ENCODE data around the gene AKAP5. TPM values are rescaled to one million over a fixed set of nuclear protein-coding genes. Genes with fewer than 3 reads are reported as not detected.
A peak's percentile ranks its signal among the peaks of the same experiment; 100 is the strongest.

Gene AKAP5
- total and polyA plus RNA-seq, 2 of the 13 experiments (the other 11 are each of a cell fraction or from before 2014, with no cell fraction given), result 0.18 to 1.5 TPM

DNA sequence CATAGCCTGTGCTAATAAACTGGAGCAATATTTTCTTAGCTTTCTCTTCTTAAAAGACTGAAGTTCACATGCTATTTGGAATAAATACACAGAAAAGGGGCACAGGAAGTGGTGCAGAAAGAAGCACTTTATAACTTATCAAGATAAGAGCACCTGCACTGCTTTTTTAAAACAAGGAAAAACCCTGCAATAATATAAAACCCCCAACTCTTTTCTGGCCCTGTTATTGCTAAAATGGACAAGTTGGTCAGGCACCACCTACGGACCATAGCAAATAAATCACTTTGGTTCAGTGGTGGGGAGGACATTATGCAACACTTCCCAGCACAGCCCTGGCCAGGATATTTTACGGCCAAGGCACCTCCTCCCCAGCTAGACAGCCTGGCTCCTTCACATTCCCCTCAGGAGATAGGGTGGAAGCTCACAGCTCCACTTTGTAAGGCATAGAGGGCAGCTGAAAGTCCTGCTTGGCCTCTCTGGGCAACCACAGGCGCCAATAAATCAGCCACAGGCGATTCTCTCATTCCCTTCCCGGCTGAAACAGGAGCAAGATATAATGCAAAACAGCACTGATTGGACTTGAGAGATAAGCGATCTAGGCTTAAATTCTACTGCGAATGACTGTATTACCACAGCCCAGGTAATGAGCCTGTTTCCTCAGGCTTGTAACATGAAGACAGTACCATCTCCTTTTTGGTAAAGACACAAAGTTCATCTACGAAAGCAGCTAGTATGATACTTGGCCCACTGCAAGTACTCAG lies 36.3 kb downstream of the AKAP5 start (continued):
- TF ChIP-seq KDM4B (CRISPR knock-in tag; IDR thresholded peaks at IDR 0.05) (no peak), CEBPG (CRISPR knock-in tag; IDR thresholded peaks at IDR 0.05) (peak; percentile 94), MBD4 (IDR thresholded peaks at IDR 0.05; ENCODE audit: borderline replicate concordance, low read length) (no peak), ZNF441 (CRISPR knock-in tag; IDR thresholded peaks at IDR 0.05; ENCODE audit: borderline replicate concordance) (no peak), GATAD2A (CRISPR knock-in tag; IDR thresholded peaks at IDR 0.05) (peak; percentile 19; the same call in 1 of the 2 replicates), GABPB1 (CRISPR knock-in tag; IDR thresholded peaks at IDR 0.05) (no peak), ZNF121 (CRISPR knock-in tag; IDR thresholded peaks at IDR 0.05) (peak; percentile 52; the same call in 1 of the 2 replicates), ZFP41 (CRISPR knock-in tag; IDR thresholded peaks at IDR 0.05; ENCODE audit: borderline replicate concordance) (no peak), ELF4 (CRISPR knock-in tag; IDR thresholded peaks at IDR 0.05; ENCODE audit: borderline replicate concordance) (no peak), ZNF724P (CRISPR knock-in tag; IDR thresholded peaks at IDR 0.05; ENCODE audit: borderline replicate concordance) (no peak), ZEB1 (IDR thresholded peaks at IDR 0.05; ENCODE audit: insufficient replicate concordance, low read depth) (no peak), HMG20A (CRISPR knock-in tag; IDR thresholded peaks at IDR 0.05; ENCODE audit: borderline replicate concordance) (no peak), WIZ (CRISPR knock-in tag; IDR thresholded peaks at IDR 0.05) (no peak), ZNF772 (CRISPR knock-in tag; IDR thresholded peaks at IDR 0.05) (no peak), ASH2L (IDR thresholded peaks at IDR 0.05; ENCODE audit: insufficient read length, low read depth, low read length) (peak; percentile 47), MAZ (IDR thresholded peaks at IDR 0.05; ENCODE audit: borderline replicate concordance, low read depth, low read length) (no peak), MAZ (CRISPR knock-in tag; IDR thresholded peaks at IDR 0.05; ENCODE audit: low read depth) (0 out of 2 replicates have a peak, but pooled peaks have one; percentile 5), KAT7 (CRISPR knock-in tag; IDR thresholded peaks at IDR 0.05; ENCODE audit: borderline replicate concordance) (0 out of 2 replicates have a peak, but pooled peaks have one; percentile 37), SMYD3 (CRISPR knock-in tag; IDR thresholded peaks at IDR 0.05) (no peak), ZNF24 (IDR thresholded peaks at IDR 0.05) (no peak), NR2F1 (CRISPR knock-in tag; IDR thresholded peaks at IDR 0.05) (no peak), PHF21A (CRISPR knock-in tag; IDR thresholded peaks at IDR 0.05) (peak; percentile 90), ZNF205 (CRISPR knock-in tag; IDR thresholded peaks at IDR 0.05) (no peak), ZNF614 (CRISPR knock-in tag; IDR thresholded peaks at IDR 0.05; ENCODE audit: borderline replicate concordance) (0 out of 2 replicates have a peak, but pooled peaks have one; percentile 57), IKZF1 (IDR thresholded peaks at IDR 0.05) (no peak), TAF1 (CRISPR knock-in tag; IDR thresholded peaks at IDR 0.05) (0 out of 2 replicates have a peak, but pooled peaks have one; percentile 26), ZKSCAN1 (IDR thresholded peaks at IDR 0.05; ENCODE audit: low read length) (no peak), MYNN (CRISPR knock-in tag; IDR thresholded peaks at IDR 0.05; ENCODE audit: low read depth) (no peak)
- TF ChIP-seq, protein P1, sequence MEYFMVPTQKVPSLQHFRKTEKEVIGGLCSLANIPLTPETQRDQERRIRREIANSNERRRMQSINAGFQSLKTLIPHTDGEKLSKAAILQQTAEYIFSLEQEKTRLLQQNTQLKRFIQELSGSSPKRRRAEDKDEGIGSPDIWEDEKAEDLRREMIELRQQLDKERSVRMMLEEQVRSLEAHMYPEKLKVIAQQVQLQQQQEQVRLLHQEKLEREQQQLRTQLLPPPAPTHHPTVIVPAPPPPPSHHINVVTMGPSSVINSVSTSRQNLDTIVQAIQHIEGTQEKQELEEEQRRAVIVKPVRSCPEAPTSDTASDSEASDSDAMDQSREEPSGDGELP (IDR thresholded peaks at IDR 0.05; ENCODE audit: borderline replicate concordance, low read depth), result no peak
- TF ChIP-seq, protein P2, sequence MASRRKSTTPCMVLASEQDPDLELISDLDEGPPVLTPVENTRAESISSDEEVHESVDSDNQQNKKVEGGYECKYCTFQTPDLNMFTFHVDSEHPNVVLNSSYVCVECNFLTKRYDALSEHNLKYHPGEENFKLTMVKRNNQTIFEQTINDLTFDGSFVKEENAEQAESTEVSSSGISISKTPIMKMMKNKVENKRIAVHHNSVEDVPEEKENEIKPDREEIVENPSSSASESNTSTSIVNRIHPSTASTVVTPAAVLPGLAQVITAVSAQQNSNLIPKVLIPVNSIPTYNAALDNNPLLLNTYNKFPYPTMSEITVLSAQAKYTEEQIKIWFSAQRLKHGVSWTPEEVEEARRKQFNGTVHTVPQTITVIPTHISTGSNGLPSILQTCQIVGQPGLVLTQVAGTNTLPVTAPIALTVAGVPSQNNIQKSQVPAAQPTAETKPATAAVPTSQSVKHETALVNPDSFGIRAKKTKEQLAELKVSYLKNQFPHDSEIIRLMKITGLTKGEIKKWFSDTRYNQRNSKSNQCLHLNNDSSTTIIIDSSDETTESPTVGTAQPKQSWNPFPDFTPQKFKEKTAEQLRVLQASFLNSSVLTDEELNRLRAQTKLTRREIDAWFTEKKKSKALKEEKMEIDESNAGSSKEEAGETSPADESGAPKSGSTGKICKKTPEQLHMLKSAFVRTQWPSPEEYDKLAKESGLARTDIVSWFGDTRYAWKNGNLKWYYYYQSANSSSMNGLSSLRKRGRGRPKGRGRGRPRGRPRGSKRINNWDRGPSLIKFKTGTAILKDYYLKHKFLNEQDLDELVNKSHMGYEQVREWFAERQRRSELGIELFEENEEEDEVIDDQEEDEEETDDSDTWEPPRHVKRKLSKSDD (CRISPR knock-in tag; IDR thresholded peaks at IDR 0.05; ENCODE audit: low read depth), result 0 out of 2 replicates have a peak, but pooled peaks have one; percentile 34

Measured in HepG2 (cell line).